HAP-1 (cell line): ENCODE measurements around the gene AP3S2.
"Not testable (repeated sequence)": the region's sequence is repeated elsewhere in the genome, so short reads cannot be mapped to it uniquely, and the experiment has no call there.

Experiments used
- DNase-seq, 2 experiments: peaks; one replicate each; pipeline ENCODE4 v3.0.0-alpha.2; 2016 to 2020; ENCODE audit warnings: low spot score in 2 of 2
- H3K27me3 ChIP-seq: fragments of 250-450 bp; sonication (Bioruptor Pico); 2 replicates; pipeline ENCODE4 v1.5.1; 2020; ENCODE audit warnings: low read depth, mild to moderate bottlenecking, moderate library complexity
- H3K36me3 ChIP-seq: fragments of 250-450 bp; sonication (Bioruptor Pico); replicated peaks from 2 replicates; pipeline ENCODE4 v1.5.1; 2020; ENCODE audit warnings: mild to moderate bottlenecking
- H3K4me1 ChIP-seq: fragments of 250-450 bp; sonication (Bioruptor Pico); 2 replicates; pipeline ENCODE4 v1.5.1; 2020; ENCODE audit warnings: mild to moderate bottlenecking
- H3K4me3 ChIP-seq: fragments of 250-450 bp; sonication (Bioruptor Pico); 2 replicates; pipeline ENCODE4 v1.5.1; 2020; ENCODE audit warnings: mild to moderate bottlenecking, moderate library complexity
- H3K9me3 ChIP-seq: fragments of 250-450 bp; sonication (Bioruptor Pico); 2 replicates; pipeline ENCODE4 v1.5.1; 2020; ENCODE audit warnings: mild to moderate bottlenecking, moderate library complexity
- in situ Hi-C: fragments of 300-500 bp; cut with MboI; formaldehyde crosslinking; loops from 3 replicates; pipeline ENCODE4 v1.14.3; 2020; ENCODE audit warnings: low sequenced_read_pairs, inconsistent platforms, mixed read lengths

Gene AP3S2

GRCh38 chr15:89847101-89847500, 46.7 kb downstream of the AP3S2 start:
- in situ Hi-C loops, result no loop called here
- no peaks in the 10 kb centered on the region for H3K4me1 ChIP-seq
- H3K27me3 ChIP-seq, result no peaks in the 10 kb centered on the region
- peaks cover 10% of the 10 kb centered on the region for H3K36me3 ChIP-seq
- no peak for DNase-seq
- no peak overlapping the region for H3K4me3 ChIP-seq
- no peaks in the 10 kb centered on the region for H3K9me3 ChIP-seq

GRCh38 chr15:89845305-89845893, 48.4 kb downstream of the AP3S2 start:
- in situ Hi-C loops, result no loop called here
- DNase-seq, result no peak
- Histone ChIP-seq H3K4me1 (no peaks in the 10 kb centered on the region), H3K9me3 (no peaks in the 10 kb centered on the region; the same call in 1 of the 2 replicates), H3K4me3 (no peak overlapping the region), H3K27me3 (no peaks in the 10 kb centered on the region), H3K36me3 (peaks cover 10% of the 10 kb centered on the region; the same call in 1 of the 2 replicates)

- no peaks in the 10 kb centered on the region for H3K27me3 ChIP-seq
- in situ Hi-C loops, result no loop called here
- H3K4me1 ChIP-seq, result no peaks in the 10 kb centered on the region
- DNase-seq, result no peak
- H3K36me3 ChIP-seq, result peaks cover 16% of the 10 kb centered on the region
- H3K9me3 ChIP-seq, result no peaks in the 10 kb centered on the region; the same call in 1 of the 2 replicates
- no peak overlapping the region for H3K4me3 ChIP-seq
Observed at GRCh38 chr15:89841962-89842361, 51.8 kb downstream of the AP3S2 start.

- Histone ChIP-seq H3K36me3 (peaks cover 21% of the 10 kb centered on the region), H3K4me1 (no peaks in the 10 kb centered on the region), H3K27me3 (no peaks in the 10 kb centered on the region), H3K4me3 (no peak overlapping the region), H3K9me3 (no peaks in the 10 kb centered on the region; the same call in 1 of the 2 replicates)
- in situ Hi-C loops, result no loop called here
- DNase-seq, result no peak
Observed at GRCh38 chr15:89841306-89841705, 52.5 kb downstream of the AP3S2 start.

- Histone ChIP-seq H3K36me3 (peaks cover 29% of the 10 kb centered on the region), H3K4me3 (no peak overlapping the region), H3K9me3 (no peaks in the 10 kb centered on the region; the same call in 1 of the 2 replicates), H3K4me1 (no peaks in the 10 kb centered on the region), H3K27me3 (no peaks in the 10 kb centered on the region)
- in situ Hi-C loops, result no loop called here
- no peak for DNase-seq
Observed at GRCh38 chr15:89839167-89839810, 54.5 kb downstream of the AP3S2 start.

- no peak for DNase-seq
- H3K36me3 ChIP-seq, result peaks cover 41% of the 10 kb centered on the region
- no peaks in the 10 kb centered on the region for H3K4me1 ChIP-seq
- H3K4me3 ChIP-seq, result no peak overlapping the region
- no peaks in the 10 kb centered on the region; the same call in 1 of the 2 replicates for H3K9me3 ChIP-seq
- no peaks in the 10 kb centered on the region for H3K27me3 ChIP-seq
- in situ Hi-C loops, result no loop called here
Observed at GRCh38 chr15:89837830-89838178, 56.0 kb downstream of the AP3S2 start.

- in situ Hi-C loops, result no loop called here
- H3K36me3 ChIP-seq, result peaks cover 41% of the 10 kb centered on the region
- H3K4me3 ChIP-seq, result no peak overlapping the region
- no peaks in the 10 kb centered on the region for H3K27me3 ChIP-seq
- no peak for DNase-seq
- no peaks in the 10 kb centered on the region; the same call in 1 of the 2 replicates for H3K9me3 ChIP-seq
- no peaks in the 10 kb centered on the region for H3K4me1 ChIP-seq
Observed at GRCh38 chr15:89837134-89837829, 56.5 kb downstream of the AP3S2 start.

- H3K4me3 ChIP-seq, result no peak overlapping the region
- no peaks in the 10 kb centered on the region for H3K4me1 ChIP-seq
- no peaks in the 10 kb centered on the region; the same call in 1 of the 2 replicates for H3K9me3 ChIP-seq
- in situ Hi-C loops, result no loop called here
- no peak for DNase-seq
- peaks cover 39% of the 10 kb centered on the region for H3K36me3 ChIP-seq
- no peaks in the 10 kb centered on the region for H3K27me3 ChIP-seq
Observed at GRCh38 chr15:89836267-89837133, 57.3 kb downstream of the AP3S2 start.

- Histone ChIP-seq H3K4me1 (no peaks in the 10 kb centered on the region), H3K27me3 (no peaks in the 10 kb centered on the region), H3K36me3 (peaks cover 39% of the 10 kb centered on the region), H3K9me3 (no peaks in the 10 kb centered on the region), H3K4me3 (no peak overlapping the region)
- in situ Hi-C loops, result no loop called here
- no peak for DNase-seq
Observed at GRCh38 chr15:89835176-89835564, 58.6 kb downstream of the AP3S2 start.

- H3K9me3 ChIP-seq, in situ Hi-C loops, H3K4me3 ChIP-seq, H3K4me1 ChIP-seq, H3K27me3 ChIP-seq, DNase-seq: not testable (repeated sequence)
- peaks cover 39% of the 10 kb centered on the region for H3K36me3 ChIP-seq
Observed at GRCh38 chr15:89834465-89835175, 59.2 kb downstream of the AP3S2 start.

- Histone ChIP-seq H3K4me3 (no peak overlapping the region), H3K36me3 (peaks cover 39% of the 10 kb centered on the region), H3K27me3 (no peaks in the 10 kb centered on the region), H3K4me1 (no peaks in the 10 kb centered on the region), H3K9me3 (no peaks in the 10 kb centered on the region)
- in situ Hi-C loops, result no loop called here
- no peak for DNase-seq
Observed at GRCh38 chr15:89833966-89834365, 59.8 kb downstream of the AP3S2 start.

GRCh38 chr15:89830639-89831038, 63.2 kb downstream of the AP3S2 start:
- Histone ChIP-seq H3K4me1 (no peaks in the 10 kb centered on the region), H3K9me3 (no peaks in the 10 kb centered on the region), H3K36me3 (peaks cover 20% of the 10 kb centered on the region), H3K4me3 (no peak overlapping the region), H3K27me3 (no peaks in the 10 kb centered on the region)
- in situ Hi-C loops, result no loop called here
- DNase-seq, result no peak
